Stimulated activated CD8-positive, alpha-beta memory T cell treated with anti-CD3 and anti-CD28 coated beads, Interleukin-15, amount 100 ng/mL, for 1 hour (primary cell): Measurements from ENCODE around the gene MGME1.
"Not testable (repeated sequence)": the region's sequence is repeated elsewhere in the genome, so short reads cannot be mapped to it uniquely, and the experiment has no call there.

ENCODE experiments used
- DNase-seq: peaks from one replicate; pipeline ENCODE4 v3.0.0-alpha.2; 2020; ENCODE audit warnings: low read depth

MGME1 gene

DNA sequence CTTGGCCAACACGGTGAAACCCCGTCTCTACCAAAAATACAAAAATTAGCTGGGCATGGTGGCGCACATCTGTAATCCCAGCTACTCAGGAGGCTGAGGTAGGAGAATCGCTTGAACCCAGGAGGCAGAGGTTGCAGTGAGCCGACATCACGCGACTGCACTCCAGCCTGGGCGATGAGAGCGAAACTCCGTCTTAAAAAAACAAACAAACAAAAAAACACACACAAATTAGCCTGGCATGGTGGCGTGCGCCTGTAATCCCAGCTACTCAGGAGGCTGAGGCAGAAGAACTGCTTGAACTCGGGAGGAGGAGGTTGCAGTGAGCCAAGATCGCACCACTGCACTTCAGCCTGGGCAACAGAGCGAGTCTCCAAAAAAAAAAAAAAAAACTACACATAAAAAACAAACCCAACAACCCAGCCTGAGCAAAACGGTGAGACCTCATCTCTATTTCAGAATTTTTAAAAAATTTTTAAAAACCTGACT is 8.4 kb upstream of the MGME1 start:
- not testable (repeated sequence) for DNase-seq

DNA sequence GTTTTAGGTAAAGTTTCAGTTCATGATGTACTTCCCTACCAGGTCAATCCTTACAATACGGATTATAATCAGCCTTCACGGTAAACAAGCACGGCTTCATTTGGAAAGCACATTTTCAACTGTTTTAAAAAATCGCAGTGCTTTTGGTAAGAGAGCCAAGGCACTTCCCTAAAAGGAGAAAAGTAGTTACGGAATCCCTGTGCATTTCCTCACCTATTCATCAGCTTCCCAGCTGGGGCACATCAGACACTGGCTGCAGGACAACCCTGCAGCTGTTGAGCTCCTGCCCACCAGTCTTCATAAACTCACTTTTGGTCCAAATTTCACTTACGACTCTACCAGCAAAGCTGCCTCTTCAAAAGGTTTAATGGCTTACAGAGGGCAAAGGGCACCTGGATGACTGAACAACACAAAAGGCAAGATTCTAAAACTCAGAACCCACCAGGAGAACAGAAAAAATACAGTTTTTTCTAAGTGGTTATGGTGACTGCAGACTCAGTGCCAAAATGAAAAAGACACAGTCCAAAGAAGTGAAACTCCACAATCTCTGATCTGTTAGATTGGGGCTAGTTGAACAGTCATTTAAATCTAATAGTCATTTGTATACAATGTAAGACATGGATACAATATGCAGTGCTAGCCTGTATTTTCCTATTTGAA is 7.8 kb upstream of the MGME1 start:
- DNase-seq, result no peak

DNA sequence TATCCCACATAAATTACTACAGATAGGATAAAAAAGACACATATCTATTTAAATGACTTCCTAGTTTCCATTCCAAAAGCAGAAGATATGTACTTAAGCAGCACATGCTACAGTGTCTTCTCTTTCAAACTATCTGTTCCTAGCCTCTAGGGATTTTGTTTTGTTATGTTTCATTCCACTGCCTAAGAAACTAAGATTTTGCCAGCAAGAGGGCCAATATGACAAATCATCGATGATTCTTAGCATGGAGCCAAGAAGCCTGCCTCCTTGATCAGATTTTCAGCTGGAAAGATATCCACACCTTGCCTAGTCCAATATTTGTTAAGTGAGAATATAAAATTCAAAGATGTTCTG is 7.3 kb upstream of the MGME1 start:
- DNase-seq, result no peak

DNA sequence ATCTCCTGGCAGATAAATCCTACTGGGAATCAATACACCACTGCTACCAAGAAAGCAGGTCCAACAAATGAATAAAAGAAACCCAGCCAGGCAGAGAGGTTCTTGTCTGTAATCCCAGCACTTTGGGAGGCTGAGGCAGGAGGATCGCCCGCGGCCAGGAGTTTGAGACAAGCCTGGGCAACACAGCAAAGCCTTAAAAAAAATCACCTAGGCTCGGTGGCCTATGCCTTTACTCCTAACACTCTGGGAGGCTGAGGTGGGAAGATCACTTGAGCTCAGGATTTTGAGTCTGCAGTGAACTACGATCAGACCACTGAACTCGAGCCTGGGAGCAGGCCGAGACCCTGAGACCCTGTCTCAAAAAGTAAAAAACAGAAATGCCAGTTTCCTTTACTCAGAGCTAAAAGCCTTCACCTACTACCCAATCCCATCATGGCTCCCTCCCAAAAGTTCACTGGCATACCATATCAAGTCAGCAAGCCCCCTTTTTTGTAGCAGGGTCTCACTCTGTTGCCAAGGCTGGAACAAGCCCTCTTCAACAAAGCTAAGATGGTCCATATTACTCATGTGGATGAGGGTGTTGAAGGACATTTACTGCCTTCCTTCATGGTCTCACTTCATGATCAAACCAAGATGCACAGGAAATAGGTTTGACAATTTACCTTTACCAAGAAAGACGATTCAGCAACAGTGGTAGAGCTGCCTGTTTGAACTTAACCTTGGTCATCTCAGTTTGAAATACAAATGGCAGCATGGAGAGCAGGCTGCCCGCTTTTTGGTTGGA is 5.5 kb upstream of the MGME1 start:
- DNase-seq, result no peak

DNA sequence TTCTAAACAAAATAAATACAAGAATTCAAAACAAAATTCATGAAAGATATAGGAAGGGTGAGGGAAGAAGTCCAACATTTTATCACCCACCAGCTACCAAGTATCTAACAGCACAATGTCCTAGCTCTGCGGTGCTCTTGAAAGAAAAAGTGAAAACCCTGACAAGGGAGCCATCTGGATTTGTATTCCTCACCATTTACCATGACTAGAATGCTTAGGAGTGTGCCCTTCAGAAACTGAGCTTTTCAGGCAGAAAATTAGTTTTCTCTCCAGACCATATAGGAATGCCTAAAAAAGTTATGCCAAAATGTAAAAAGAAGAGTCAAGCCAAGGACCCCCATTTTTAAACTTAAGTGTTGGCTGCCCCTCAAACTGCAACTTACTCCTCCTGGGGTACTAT is 4.7 kb upstream of the MGME1 start:
- DNase-seq, result no peak

DNA sequence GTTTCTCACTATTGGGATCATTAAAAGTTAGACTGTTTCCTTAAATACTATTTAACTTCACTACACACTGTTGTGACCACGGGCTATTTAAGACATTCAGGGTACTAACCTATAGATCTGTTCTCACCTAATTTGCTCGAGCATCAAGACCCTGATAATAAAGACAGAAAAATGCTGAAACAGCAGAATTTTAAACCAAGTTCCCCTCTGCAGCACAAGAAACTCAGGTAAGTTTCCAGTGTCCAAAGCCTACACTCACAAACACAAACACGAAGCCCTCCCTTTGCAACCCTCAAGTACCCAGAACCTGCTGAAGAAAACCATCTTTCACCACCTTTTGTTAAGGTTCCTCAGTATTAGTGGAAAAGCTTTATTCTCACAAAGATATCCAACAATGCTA is 4.2 kb upstream of the MGME1 start:
- no peak for DNase-seq

DNA sequence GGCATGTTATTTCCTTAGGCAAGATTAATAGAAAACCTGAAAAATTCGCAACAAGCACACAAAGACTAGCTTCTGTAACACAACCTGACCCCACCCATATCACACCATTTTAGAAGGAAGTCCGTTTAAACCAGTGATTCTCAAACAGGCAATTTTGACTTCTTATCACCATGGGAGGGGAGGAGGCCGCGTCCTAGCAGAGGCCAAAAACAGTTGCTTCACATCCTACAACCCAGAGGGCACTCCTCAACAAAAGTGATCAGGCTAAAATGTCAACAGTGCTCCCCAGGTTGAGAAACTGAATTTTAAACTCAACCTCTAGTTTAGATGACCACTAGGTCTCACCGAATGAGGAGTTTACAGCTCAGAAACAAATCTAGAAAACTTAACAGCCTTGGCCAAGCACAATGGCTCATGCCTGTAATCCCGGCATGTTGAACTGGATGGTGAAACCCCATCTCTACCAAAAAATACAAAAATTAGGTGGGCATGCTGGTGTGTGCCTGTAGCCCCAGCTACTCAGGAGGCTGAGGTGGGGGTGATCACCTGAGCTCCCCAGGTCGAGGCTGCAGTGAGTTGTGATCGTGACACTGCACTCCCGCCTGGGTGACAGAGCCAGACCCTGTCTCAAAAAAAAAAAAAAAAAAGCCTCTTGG is 3.6 kb upstream of the MGME1 start:
- no peak for DNase-seq

DNA sequence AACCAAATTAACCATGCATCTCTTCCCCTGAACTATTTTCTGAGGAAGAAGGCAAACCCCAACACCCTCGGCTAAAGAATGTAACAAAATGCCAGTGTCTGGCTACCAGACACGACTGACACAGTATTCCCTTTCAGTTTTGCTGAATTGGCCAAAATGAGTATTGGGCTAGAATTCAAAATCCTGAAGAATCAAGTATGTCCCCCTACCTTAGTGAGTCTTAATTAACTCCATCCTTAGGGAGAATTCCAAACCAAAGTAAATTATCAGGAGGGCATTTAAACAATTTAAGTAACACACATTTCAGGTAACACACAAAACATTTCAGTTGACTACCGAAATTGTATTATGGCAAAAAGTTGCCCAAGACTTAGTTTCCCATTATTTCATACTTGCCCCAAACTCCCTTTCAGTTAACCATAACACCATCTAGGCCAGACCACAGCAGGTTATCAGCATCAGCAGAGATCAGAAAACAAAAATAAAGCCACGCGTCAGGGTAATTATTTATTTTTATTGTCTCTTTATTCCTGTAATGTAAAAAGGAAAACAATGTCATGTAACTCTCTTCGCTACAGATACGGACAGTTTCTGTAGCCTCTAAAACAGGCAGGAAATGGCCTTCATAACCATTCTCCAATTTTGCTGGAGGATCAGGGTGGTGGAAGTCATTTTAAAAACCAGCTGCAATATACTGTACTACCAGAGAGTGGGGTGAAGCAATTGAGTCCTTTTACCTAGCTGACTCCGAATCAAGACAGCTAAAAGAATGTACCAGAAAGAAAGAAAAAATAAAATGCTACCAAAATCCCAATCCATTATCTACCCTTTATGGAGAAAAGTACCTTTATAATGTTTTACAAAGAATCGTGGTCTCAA is 2.1 kb upstream of the MGME1 start:
- no peak for DNase-seq

DNA sequence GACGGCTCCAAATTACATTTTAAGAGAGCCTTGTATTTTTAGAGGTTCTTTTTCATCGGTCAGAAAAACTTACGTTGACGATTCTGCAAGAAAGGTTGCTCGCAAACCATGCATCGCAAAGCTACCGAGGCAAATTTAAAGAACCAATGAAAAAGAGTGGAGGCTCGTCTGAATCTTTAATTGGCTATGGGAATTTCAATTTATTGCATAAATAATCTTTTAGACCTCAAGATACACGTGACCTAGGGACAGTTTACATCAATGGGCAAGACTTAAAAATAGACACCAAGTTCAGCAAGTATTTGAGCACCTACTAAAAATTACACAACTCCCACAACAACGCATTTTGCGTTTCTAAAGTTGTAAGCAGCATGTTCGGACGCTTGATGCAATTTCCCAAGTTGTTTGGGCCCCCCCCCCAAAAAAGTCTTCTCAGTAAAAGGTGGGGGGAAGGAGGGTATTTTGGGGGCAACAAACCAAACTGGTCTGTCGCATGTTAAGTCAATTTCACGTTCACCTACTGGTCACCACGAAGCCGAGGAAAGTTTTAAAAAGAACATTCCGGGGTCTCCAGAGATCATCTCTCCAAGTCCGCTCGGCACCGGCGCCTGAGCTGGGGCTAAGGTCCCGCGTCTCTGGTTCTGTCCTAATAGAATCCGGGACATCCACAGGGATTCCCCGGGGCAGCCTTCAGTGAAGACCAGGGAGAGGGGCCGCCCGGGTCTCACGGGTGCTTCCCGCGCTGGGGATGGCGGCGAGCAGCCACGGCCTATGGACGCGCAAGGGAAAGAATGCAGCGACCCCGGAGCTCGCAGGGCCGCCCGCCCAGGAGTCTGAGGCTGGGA is 1.1 kb upstream of the MGME1 start:
- no peak for DNase-seq

DNA sequence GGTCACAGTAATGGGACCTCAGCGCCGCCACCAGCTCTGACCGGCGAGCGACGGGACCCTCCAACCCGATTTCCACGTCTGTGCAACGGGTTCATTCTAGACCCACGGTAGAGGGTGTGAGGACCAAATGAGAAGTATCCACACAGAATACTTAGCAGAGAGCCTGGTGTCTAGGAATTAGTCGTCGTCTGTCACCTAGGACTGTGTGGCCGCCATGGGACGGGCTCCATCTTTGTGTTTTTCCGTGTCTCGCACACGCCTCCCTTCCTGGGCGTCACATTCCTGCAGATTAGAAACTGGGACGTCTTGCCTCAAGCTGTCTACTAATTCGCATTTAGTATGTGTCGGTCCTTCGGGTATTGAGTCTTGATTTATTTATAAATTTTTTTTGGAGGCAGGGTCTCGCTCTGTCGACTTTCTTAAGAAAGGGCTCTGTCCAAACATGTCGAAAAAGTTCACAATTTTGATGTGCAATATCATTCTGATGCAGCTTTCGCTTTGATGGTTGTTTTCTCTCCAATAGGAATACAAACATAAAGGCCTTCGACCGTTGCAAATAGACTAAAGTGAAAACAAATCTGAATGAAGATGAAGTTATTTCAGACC is 563 bp downstream of the MGME1 start:
- no peak for DNase-seq

DNA sequence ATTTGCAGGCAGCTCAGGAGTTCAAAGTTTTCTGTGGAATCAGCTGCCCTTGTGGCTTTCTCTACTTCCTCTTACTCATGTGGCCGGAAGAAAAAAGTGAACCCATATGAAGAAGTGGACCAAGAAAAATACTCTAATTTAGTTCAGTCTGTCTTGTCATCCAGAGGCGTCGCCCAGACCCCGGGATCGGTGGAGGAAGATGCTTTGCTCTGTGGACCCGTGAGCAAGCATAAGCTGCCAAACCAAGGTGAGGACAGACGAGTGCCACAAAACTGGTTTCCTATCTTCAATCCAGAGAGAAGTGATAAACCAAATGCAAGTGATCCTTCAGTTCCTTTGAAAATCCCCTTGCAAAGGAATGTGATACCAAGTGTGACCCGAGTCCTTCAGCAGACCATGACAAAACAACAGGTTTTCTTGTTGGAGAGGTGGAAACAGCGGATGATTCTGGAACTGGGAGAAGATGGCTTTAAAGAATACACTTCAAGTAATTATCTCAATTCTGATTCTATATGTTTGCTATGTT is 1.1 kb downstream of the MGME1 start:
- DNase-seq, result no peak

DNA sequence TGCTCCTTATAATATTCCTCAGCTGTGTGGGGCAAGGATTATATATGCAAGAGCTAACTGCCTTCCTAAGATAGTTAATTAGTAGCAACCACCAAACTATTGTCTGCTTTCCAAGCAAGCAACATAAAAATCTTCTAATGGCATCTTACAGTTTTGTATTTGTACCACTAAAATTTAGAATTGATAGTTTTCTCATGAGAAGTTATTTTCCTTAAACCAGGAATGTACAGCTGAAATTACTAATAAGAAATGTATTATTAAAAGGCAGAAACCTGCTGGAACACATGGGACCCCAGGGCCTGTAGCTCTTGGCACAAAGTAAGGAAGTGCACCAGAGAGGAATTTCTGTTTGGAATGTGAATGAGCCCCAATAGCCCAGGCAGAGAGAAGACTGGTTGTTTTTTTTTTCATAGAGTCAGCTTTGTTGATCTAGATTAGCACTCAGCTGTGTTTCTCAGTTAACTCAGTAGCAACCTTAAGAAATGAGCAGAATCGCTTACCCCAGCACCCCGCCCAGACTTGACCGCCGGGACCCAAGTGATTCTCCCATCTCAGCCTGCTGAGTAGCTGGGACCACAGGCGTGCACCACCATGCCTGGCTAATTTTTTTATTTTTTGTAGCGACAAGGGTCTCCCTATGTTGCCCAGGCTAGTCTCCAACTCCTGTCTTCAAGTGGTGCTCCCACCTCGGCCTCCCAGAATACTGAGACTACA is 2.6 kb downstream of the MGME1 start:
- no peak for DNase-seq

DNA sequence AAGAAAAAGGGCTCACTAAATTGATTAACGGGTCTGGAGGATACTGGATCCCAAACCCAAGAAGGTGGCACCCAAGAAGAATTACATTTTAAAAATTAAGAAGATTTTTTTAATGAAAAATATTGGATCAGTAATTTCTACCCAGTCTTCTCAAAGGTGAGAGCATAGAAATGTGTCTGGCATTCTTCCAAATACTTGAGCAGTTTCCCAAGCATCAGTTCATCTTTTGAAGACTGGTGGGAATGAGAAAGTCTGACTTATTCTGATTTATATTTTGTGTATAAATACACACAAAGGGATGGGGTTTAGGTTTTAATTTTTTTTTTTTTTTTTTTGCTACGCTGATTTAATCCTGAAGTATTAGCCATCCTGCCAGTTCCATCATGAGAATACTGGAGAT is 3.3 kb downstream of the MGME1 start:
- no peak for DNase-seq

DNA sequence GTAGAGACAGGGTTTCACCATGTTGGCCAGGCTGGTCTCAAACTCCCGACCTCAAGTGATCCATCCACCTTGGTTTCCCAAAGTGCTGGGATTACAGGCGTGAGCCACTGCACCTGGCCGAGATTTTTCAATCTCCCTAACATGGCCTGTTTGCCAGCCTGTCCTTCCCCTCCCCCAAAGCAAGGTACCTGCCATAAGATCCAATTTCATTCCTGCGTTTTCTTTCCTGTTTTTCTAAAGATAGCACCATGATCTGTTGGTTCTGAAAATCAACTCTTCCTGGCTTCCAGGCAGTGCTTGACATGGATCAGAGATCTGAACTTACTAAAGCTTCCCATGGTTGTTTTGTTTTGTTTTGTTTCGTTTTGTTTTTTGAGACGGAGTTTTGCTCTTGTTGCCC is 7.5 kb downstream of the MGME1 start:
- DNase-seq, result no peak

DNA sequence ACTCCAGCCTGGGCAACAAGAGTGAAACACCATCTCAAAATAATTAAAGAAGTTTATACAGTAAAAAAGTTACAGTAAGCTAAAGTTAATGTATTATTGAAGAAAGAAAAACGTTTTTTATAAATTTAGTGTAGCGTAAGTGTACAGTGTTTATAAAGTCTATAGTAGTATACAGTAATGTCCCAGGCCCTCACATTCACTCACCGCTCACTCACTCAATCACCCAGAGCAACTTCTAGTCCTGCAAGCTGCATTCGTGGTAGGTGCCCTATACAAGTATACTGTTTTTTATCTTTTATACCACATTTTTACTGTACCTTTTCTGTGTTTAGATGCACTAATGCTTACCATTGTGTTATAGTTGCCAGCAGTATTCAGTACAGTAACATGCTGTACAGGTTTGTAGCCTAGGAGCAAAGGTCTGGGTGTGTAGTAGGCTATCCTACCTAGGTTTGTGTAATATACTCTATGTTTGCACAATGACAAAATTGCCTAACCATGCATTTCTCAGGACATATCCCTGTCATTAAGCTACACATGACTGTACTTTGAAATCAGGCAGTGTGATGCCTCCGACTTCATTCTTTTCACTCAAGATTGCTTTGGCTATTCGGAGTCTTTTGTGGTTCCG is 16.7 kb downstream of the MGME1 start:
- DNase-seq, result no peak

DNA sequence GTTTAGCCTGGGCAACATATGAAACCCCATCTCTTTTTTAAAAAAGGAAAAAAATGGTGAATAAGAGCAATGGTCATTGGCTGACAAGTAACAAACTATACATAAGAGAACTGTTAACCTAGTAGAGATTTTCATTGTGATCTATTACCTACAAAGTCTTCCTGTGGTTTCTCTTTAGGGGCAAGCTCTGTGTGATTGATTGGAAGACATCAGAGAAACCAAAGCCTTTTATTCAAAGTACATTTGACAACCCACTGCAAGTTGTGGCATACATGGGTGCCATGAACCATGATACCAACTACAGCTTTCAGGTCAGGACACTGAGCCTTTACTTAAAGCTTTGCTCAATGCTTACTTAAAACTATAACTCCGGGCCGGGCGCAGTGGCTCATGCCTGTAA is 19.2 kb downstream of the MGME1 start:
- DNase-seq, result no peak

DNA sequence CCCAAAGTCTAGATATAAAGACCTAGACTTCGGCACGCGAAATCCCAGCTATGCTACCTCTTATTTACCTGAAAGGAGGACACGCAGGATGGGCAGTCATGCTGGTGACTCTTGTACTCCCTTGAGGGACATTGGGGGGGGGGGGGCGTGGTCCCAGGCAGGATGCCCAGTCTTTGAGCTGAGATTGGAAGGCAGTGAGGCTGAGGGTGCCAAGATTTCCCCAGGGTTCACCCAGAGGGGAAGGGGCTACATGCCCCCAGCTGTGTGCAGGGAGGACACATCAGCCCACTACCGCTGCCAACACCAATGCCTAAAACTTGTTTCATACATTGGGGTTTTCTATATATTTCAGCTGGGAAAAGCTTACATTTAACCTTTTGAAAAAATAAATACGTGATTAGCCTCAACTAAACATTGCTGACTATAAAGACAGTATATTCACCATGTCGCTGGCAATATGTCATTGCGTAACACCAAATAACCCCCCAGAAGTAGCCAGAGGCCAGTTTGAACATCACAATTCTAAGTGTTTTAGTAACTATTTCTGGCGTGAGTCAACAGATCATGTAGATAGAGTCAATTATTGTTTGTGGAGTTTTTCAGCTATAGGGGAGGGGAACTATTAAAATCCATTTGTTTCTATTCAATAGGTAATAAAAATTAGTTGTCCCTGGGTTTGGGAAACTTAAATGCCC is 21.6 kb downstream of the MGME1 start:
- no peak for DNase-seq

DNA sequence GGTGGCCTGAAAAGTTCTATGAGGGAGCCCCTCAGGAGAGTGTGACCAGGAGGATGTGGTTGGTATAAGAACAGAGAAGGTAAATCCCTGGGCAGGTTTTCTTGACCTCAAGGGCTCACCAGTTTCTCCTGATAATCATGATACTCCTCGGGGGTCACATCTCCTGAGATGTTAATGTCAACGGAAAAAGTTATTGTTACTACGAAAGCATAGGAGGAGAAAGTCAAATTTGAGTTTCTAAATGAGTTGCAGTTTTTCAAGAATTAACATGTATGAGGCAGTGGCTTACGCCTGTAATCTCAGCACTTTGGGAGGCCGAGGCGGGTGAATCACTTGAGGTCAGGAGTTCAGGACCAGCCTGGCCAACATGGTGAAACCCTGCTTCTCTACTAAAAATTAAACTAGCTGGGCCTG is 23.4 kb downstream of the MGME1 start:
- no peak for DNase-seq
